ENCODE data around the gene SLC19A1.

GRCh38 chr21:45513003-45513717, 29.1 kb downstream of the SLC19A1 start:
- TF ChIP-seq EZH2 (IDR thresholded peaks at IDR 0.05), result no peak
- TF ChIP-seq POLR2AphosphoS5 (IDR thresholded peaks at IDR 0.05; ENCODE audit: borderline replicate concordance, low read depth, low read length), result no peak
- no peak for TF ChIP-seq FOXP2 (optimal IDR thresholded peaks at IDR 0.05; ENCODE audit: control extremely low read depth, extremely low read length, insufficient read depth)

Measured in SK-N-MC (cell line).